Erythroblast (primary cell): ENCODE measurements around the gene TBX21.

Source experiments
- GATA1 ChIP-seq: IDR thresholded peaks from 2 replicates; pipeline ENCODE4 v1.6.1; 2011; ENCODE audit warnings: low read depth, mild to moderate bottlenecking, control low read depth, low read length, moderate library complexity
- POLR2A ChIP-seq: IDR thresholded peaks from 2 replicates; pipeline ENCODE4 v1.6.1; 2011; ENCODE audit warnings: mild to moderate bottlenecking, low read length

DNA sequence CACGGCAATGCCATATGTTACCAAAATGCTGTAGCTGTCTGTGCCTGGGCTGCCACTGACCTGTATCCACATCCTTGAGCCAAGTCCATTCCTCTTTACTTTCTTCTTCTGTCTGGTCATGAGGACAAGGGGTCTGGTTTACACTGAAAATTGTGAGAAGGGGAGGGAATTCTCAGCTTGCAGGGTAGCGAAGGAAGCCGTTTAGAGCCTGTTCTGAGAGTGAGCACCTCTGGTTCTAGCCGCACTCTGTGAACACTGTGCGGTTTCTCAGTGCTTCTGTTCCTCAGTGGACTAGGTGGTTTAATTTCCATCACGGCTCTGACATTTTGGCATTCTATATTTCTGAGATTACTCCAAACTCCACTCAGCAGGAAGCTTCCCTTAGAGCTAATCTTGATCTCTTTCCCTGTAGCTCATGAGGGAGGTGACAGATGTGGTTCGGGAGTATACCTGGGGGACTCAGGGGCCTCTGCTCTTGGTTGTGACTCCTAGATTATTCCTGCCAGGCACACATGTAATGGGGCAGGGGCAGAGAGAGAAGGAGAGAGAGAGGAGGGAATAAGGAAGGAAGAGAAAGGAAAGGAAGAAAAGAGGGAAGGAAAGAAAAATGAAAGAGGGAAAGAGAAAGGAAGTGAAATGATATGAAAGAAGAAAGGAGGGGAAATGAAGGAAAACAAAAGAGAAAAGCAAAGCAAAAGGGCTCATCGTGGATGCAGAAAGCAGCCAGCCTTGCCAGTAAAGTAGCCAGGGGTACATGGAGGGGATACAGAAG is 14.2 kb upstream of the TBX21 start:
- no peak for TF ChIP-seq POLR2A
- TF ChIP-seq GATA1, result no peak
